ENCODE results near the gene USP54. TPM values are rescaled to one million over a fixed set of nuclear protein-coding genes. Genes with fewer than 3 reads are reported as not detected.

USP54 gene
- total and polyA plus RNA-seq, 3 donors from 2014 or later, result 40.7 to 77.9 (median 61.3) TPM

- TF ChIP-seq, protein P1, sequence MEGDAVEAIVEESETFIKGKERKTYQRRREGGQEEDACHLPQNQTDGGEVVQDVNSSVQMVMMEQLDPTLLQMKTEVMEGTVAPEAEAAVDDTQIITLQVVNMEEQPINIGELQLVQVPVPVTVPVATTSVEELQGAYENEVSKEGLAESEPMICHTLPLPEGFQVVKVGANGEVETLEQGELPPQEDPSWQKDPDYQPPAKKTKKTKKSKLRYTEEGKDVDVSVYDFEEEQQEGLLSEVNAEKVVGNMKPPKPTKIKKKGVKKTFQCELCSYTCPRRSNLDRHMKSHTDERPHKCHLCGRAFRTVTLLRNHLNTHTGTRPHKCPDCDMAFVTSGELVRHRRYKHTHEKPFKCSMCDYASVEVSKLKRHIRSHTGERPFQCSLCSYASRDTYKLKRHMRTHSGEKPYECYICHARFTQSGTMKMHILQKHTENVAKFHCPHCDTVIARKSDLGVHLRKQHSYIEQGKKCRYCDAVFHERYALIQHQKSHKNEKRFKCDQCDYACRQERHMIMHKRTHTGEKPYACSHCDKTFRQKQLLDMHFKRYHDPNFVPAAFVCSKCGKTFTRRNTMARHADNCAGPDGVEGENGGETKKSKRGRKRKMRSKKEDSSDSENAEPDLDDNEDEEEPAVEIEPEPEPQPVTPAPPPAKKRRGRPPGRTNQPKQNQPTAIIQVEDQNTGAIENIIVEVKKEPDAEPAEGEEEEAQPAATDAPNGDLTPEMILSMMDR (IDR thresholded peaks at IDR 0.05), result no peak
- TF ChIP-seq POLR2A (IDR thresholded peaks at IDR 0.05), result no peak
- intact Hi-C loops (cut with DNase I; ENCODE audit: low total_unique reads), result no loop called here
- Histone ChIP-seq H3K27ac (no peak overlapping the region), H3K4me1 (no peaks in the 10 kb centered on the region), H3K9me3 (no peaks in the 10 kb centered on the region), H3K4me3 (no peak overlapping the region), H3K36me3 (ENCODE audit: low read depth, missing control alignments) (no peaks in the 10 kb centered on the region), H3K27me3 (no peaks in the 10 kb centered on the region)
- WGBS, 2 donors, result 79 to 84% methylated on average over 1 of the region's 1 CpG
- no peak for DNase-seq
Measured at GRCh38 chr10:73485320-73485719, 105.8 kb downstream of the USP54 start.

GRCh38 chr10:73480158-73480557 lies 111.0 kb downstream of the USP54 start:
- DNase-seq, result no peak
- H3K9me3 ChIP-seq, result no peaks in the 10 kb centered on the region
- H3K27ac ChIP-seq, result no peak overlapping the region
- WGBS, 2 donors, result 90 to 93% methylated on average over 7 of the region's 7 CpGs
- no peaks in the 10 kb centered on the region for H3K4me1 ChIP-seq
- intact Hi-C loops (cut with DNase I; ENCODE audit: low total_unique reads), result no loop called here
- TF ChIP-seq, protein P1 (IDR thresholded peaks at IDR 0.05), result no peak
- TF ChIP-seq POLR2A (IDR thresholded peaks at IDR 0.05), result no peak
- no peaks in the 10 kb centered on the region for H3K27me3 ChIP-seq
- no peak overlapping the region for H3K4me3 ChIP-seq
- H3K36me3 ChIP-seq (ENCODE audit: low read depth, missing control alignments), result no peaks in the 10 kb centered on the region

- no peak for TF ChIP-seq POLR2A (IDR thresholded peaks at IDR 0.05)
- TF ChIP-seq, protein P1 (IDR thresholded peaks at IDR 0.05), result no peak
- no peaks in the 10 kb centered on the region for H3K4me1 ChIP-seq
- intact Hi-C loops (cut with DNase I; ENCODE audit: low total_unique reads), result no loop called here
- 88 to 91% methylated on average over 3 of the region's 3 CpGs for WGBS, 2 donors
- no peak for DNase-seq
- no peak overlapping the region for H3K27ac ChIP-seq
- no peak overlapping the region for H3K4me3 ChIP-seq
- H3K9me3 ChIP-seq, result no peaks in the 10 kb centered on the region
- H3K36me3 ChIP-seq (ENCODE audit: low read depth, missing control alignments), result no peaks in the 10 kb centered on the region
- no peaks in the 10 kb centered on the region for H3K27me3 ChIP-seq
Measured at GRCh38 chr10:73478636-73479035, 112.5 kb downstream of the USP54 start.

- H3K36me3 ChIP-seq (ENCODE audit: low read depth, missing control alignments), result no peaks in the 10 kb centered on the region
- H3K4me3 ChIP-seq, result no peak overlapping the region
- intact Hi-C loops (cut with DNase I; ENCODE audit: low total_unique reads), result no loop called here
- 77 to 86% methylated on average over 3 of the region's 3 CpGs for WGBS, 2 donors
- no peaks in the 10 kb centered on the region for H3K27me3 ChIP-seq
- no peak for TF ChIP-seq POLR2A (IDR thresholded peaks at IDR 0.05)
- TF ChIP-seq, protein P1 (IDR thresholded peaks at IDR 0.05), result no peak
- no peaks in the 10 kb centered on the region for H3K4me1 ChIP-seq
- H3K27ac ChIP-seq, result no peak overlapping the region
- H3K9me3 ChIP-seq, result no peaks in the 10 kb centered on the region
- DNase-seq, result no peak
Measured at GRCh38 chr10:73471226-73471625, 119.9 kb downstream of the USP54 start.

DNA sequence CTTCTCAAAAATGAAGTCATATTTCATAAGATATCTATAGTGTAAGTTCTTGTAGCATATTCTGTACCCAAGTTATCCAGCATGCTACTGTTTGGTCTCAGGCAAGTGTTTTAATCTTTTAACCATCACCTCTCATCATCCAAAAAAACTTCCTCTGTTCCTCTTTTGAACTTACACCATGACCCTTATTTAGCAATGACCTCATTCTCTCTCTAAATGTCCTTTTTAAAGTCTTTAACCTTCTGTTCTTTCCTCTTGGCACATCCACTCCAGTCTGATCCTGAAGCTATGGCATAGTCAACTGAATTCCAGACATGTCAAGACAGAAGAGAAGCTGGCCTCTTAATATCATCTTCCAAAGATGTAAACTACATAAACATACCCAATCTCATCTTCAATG lies 121.6 kb downstream of the USP54 start:
- Histone ChIP-seq H3K27me3 (no peaks in the 10 kb centered on the region), H3K4me3 (no peak overlapping the region), H3K4me1 (no peaks in the 10 kb centered on the region), H3K36me3 (ENCODE audit: low read depth, missing control alignments) (no peaks in the 10 kb centered on the region), H3K9me3 (no peaks in the 10 kb centered on the region), H3K27ac (no peak overlapping the region)
- intact Hi-C loops (cut with DNase I; ENCODE audit: low total_unique reads), result no loop called here
- DNase-seq, result no peak
- TF ChIP-seq, protein P1 (IDR thresholded peaks at IDR 0.05), result no peak
- TF ChIP-seq POLR2A (IDR thresholded peaks at IDR 0.05), result no peak

Measured in testis (tissue), 3 donors.